K562 (cell line): ENCODE measurements around the gene KNSTRN. TPM values are rescaled to one million over a fixed set of nuclear protein-coding genes. Genes with fewer than 3 reads are reported as not detected.

ENCODE experiments used
- ARID1B ChIP-seq: fragments of 450-650 bp; IDR thresholded peaks from 2 replicates; pipeline ENCODE4 v1.6.1; 2016; ENCODE audit warnings: antibody characterized with exemption, mild to moderate bottlenecking, inconsistent platforms
- ATF7 ChIP-seq: fragments of 450-650 bp; IDR thresholded peaks from 2 replicates; pipeline ENCODE4 v1.7.1; 2014; ENCODE audit warnings: mild to moderate bottlenecking, moderate library complexity
- C11orf30 ChIP-seq: fragments of 450-650 bp; IDR thresholded peaks from 2 replicates; pipeline ENCODE4 v1.6.1; 2016; ENCODE audit warnings: low read depth, mild to moderate bottlenecking
- CBX2 ChIP-seq: fragments of 200-600 bp; sonication (generic); IDR thresholded peaks from one replicate; pipeline ENCODE4 v1.6.1; 2012; ENCODE audit warnings: mild to moderate bottlenecking, low read length, inconsistent platforms; ENCODE audit not compliant: insufficient read depth, poor library complexity, severe bottlenecking
- CREB5 ChIP-seq: fragments of 250-450 bp; sonication (Bioruptor Pico); IDR thresholded peaks from 2 replicates; pipeline ENCODE4 v1.5.0; 2020; ENCODE audit warnings: mild to moderate bottlenecking
- ERF ChIP-seq: fragments of 450-650 bp; formaldehyde crosslinking; IDR thresholded peaks from 2 replicates; pipeline ENCODE4 v1.4.0; 2020; ENCODE audit warnings: mild to moderate bottlenecking, mixed read lengths
- ETV6 ChIP-seq, 3 experiments: fragments of 150-350 bp in 1 of 3; sonication (generic) in 1 of 3; formaldehyde crosslinking in 1 of 3; IDR thresholded peaks; 2 replicates each; pipeline versions ENCODE4 v1.6.1 to v1.8.0; 2014 to 2022; ENCODE audit warnings: borderline replicate concordance in 2 of 3, low read depth in 2 of 3, antibody characterized with exemption in 1 of 3, low read length in 1 of 3, mild to moderate bottlenecking in 1 of 3, missing genetic modification reagents in 1 of 3
- MXI1 ChIP-seq: IDR thresholded peaks from 2 replicates; pipeline ENCODE4 v1.6.1; 2011; ENCODE audit warnings: low read depth, mild to moderate bottlenecking, improper control_type of control experiment, low read length
- NCOA4 ChIP-seq: fragments of 450-650 bp; IDR thresholded peaks from 2 replicates; pipeline ENCODE4 v1.6.1; 2018; ENCODE audit warnings: mild to moderate bottlenecking; ENCODE audit not compliant: partially characterized antibody
- NR2F6 ChIP-seq: fragments of 450-650 bp; formaldehyde crosslinking; IDR thresholded peaks from 2 replicates; pipeline ENCODE4 v1.4.0; 2020; ENCODE audit warnings: mild to moderate bottlenecking
- OTX1 ChIP-seq: fragments of 450-650 bp; formaldehyde crosslinking; IDR thresholded peaks from 2 replicates; pipeline ENCODE4 v1.4.0; 2022; ENCODE audit warnings: mild to moderate bottlenecking
- PHF8 ChIP-seq: fragments of 200-600 bp; sonication (generic); IDR thresholded peaks from 2 replicates; pipeline ENCODE4 v1.6.1; 2012; ENCODE audit warnings: mixed run types, mild to moderate bottlenecking, inconsistent platforms, low read length, moderate library complexity, borderline replicate concordance
- PHTF2 ChIP-seq: fragments of 250-450 bp; sonication (Bioruptor Pico); IDR thresholded peaks from 2 replicates; pipeline ENCODE4 v1.5.0; 2021; ENCODE audit warnings: mild to moderate bottlenecking
- RBM14 ChIP-seq: fragments of 200-400 bp; formaldehyde crosslinking; IDR thresholded peaks from 2 replicates; pipeline ENCODE4 v1.6.1; 2018; ENCODE audit warnings: low read depth, mild to moderate bottlenecking, low read length, moderate library complexity, borderline replicate concordance; ENCODE audit not compliant: insufficient read depth
- ZNF134 ChIP-seq: fragments of 250-450 bp; sonication (Bioruptor Pico); conservative IDR thresholded peaks from 2 replicates; pipeline ENCODE4 v1.4.0; 2020
- ZNF584 ChIP-seq: fragments of 200-800 bp; sonication (Bioruptor generic); IDR thresholded peaks from 2 replicates; pipeline ENCODE4 v1.6.1; 2016; ENCODE audit warnings: low read depth, mild to moderate bottlenecking, missing genetic modification characterization, missing compliant biosample characterization
- polyA plus RNA-seq, 8 experiments: library from polyadenylated mRNA; depleted of rRNA in 4 of 8; stranded (reverse) in 5 of 8; unstranded in 3 of 8; fragments of >200 nt; fragmentation: Nextera tagmentation in 2 of 8; fragmentation: Illumina TruSeq in 1 of 8; extraction: Ambion mirVana in 2 of 8; extraction: Trizol in 1 of 8; gene quantifications; 2 replicates each; pipeline versions ENCODE4 v1.2.1 to v1.2.3, GENCODE V29; 2011 to 2014; ENCODE audit warnings: inconsistent platforms in 1 of 8, missing spikeins in 1 of 8
- total RNA-seq, 7 experiments: library from RNA; depleted of rRNA in 6 of 7; stranded (reverse); fragments of >200 nt in 6 of 7; fragmentation: Illumina TruSeq in 2 of 7; extraction: Trizol in 2 of 7; gene quantifications; 2 replicates each; pipeline versions ENCODE4 v1.2.1 to v1.2.3, GENCODE V29; 2011 to 2021; ENCODE audit warnings: low replicate concordance in 1 of 7
- TF ChIP-seq, protein P1 (sequence below): fragments of 200-800 bp; sonication (Bioruptor generic); IDR thresholded peaks from 2 replicates; pipeline ENCODE4 v1.6.1; 2016; ENCODE audit warnings: missing genetic modification characterization, missing compliant biosample characterization
- TF ChIP-seq, protein P2 (sequence below): fragments of 200-800 bp; sonication (Bioruptor generic); IDR thresholded peaks from 2 replicates; pipeline ENCODE4 v1.6.1; 2017; ENCODE audit warnings: missing genetic modification characterization, missing compliant biosample characterization
- TF ChIP-seq, protein P3 (sequence below): sonication (generic); formaldehyde crosslinking; IDR thresholded peaks from 2 replicates; pipeline ENCODE4 v1.8.1; 2023; ENCODE audit warnings: mild to moderate bottlenecking, missing genetic modification reagents

Gene KNSTRN
- total and polyA plus RNA-seq, 9 of the 15 experiments (the other 6 are each of a cell fraction or from before 2014, with no cell fraction given), result 48.7 to 88.2 (median 66.3) TPM

GRCh38 chr15:40427188-40427587 lies 44.7 kb downstream of the KNSTRN start (continued):
- TF ChIP-seq PHTF2 (CRISPR knock-in tag), result no peak
- TF ChIP-seq ETV6 (IDR thresholded peaks at IDR 0.05; ENCODE audit: borderline replicate concordance in 1 of 2, low read depth in 2 of 2, low read length in 1 of 2), result no peak
- no peak for TF ChIP-seq ETV6 (CRISPR knock-in tag; IDR thresholded peaks at IDR 0.05; ENCODE audit: borderline replicate concordance)
- TF ChIP-seq CBX2, result no peak
- no peak for TF ChIP-seq CREB5 (CRISPR knock-in tag)
- TF ChIP-seq PHF8, result no peak
- TF ChIP-seq NR2F6, result no peak
- no peak for TF ChIP-seq ATF7
- TF ChIP-seq, protein P1, sequence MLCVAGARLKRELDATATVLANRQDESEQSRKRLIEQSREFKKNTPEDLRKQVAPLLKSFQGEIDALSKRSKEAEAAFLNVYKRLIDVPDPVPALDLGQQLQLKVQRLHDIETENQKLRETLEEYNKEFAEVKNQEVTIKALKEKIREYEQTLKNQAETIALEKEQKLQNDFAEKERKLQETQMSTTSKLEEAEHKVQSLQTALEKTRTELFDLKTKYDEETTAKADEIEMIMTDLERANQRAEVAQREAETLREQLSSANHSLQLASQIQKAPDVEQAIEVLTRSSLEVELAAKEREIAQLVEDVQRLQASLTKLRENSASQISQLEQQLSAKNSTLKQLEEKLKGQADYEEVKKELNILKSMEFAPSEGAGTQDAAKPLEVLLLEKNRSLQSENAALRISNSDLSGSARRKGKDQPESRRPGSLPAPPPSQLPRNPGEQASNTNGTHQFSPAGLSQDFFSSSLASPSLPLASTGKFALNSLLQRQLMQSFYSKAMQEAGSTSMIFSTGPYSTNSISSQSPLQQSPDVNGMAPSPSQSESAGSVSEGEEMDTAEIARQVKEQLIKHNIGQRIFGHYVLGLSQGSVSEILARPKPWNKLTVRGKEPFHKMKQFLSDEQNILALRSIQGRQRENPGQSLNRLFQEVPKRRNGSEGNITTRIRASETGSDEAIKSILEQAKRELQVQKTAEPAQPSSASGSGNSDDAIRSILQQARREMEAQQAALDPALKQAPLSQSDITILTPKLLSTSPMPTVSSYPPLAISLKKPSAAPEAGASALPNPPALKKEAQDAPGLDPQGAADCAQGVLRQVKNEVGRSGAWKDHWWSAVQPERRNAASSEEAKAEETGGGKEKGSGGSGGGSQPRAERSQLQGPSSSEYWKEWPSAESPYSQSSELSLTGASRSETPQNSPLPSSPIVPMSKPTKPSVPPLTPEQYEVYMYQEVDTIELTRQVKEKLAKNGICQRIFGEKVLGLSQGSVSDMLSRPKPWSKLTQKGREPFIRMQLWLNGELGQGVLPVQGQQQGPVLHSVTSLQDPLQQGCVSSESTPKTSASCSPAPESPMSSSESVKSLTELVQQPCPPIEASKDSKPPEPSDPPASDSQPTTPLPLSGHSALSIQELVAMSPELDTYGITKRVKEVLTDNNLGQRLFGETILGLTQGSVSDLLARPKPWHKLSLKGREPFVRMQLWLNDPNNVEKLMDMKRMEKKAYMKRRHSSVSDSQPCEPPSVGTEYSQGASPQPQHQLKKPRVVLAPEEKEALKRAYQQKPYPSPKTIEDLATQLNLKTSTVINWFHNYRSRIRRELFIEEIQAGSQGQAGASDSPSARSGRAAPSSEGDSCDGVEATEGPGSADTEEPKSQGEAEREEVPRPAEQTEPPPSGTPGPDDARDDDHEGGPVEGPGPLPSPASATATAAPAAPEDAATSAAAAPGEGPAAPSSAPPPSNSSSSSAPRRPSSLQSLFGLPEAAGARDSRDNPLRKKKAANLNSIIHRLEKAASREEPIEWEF (CRISPR knock-in tag), result no peak
- TF ChIP-seq, protein P2, sequence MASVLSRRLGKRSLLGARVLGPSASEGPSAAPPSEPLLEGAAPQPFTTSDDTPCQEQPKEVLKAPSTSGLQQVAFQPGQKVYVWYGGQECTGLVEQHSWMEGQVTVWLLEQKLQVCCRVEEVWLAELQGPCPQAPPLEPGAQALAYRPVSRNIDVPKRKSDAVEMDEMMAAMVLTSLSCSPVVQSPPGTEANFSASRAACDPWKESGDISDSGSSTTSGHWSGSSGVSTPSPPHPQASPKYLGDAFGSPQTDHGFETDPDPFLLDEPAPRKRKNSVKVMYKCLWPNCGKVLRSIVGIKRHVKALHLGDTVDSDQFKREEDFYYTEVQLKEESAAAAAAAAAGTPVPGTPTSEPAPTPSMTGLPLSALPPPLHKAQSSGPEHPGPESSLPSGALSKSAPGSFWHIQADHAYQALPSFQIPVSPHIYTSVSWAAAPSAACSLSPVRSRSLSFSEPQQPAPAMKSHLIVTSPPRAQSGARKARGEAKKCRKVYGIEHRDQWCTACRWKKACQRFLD, result no peak
- TF ChIP-seq RBM14, result no peak
- TF ChIP-seq MXI1, result 0 out of 2 replicates have a peak, but pooled peaks have one; percentile 17
- no peak for TF ChIP-seq NCOA4
- TF ChIP-seq ZNF584, result no peak
- TF ChIP-seq ARID1B, result peak; percentile 94
- no peak for TF ChIP-seq C11orf30
- no peak for TF ChIP-seq ERF (CRISPR knock-in tag)
- no peak for TF ChIP-seq OTX1 (CRISPR knock-in tag)
- TF ChIP-seq ZNF134, result no peak
- TF ChIP-seq, protein P3, sequence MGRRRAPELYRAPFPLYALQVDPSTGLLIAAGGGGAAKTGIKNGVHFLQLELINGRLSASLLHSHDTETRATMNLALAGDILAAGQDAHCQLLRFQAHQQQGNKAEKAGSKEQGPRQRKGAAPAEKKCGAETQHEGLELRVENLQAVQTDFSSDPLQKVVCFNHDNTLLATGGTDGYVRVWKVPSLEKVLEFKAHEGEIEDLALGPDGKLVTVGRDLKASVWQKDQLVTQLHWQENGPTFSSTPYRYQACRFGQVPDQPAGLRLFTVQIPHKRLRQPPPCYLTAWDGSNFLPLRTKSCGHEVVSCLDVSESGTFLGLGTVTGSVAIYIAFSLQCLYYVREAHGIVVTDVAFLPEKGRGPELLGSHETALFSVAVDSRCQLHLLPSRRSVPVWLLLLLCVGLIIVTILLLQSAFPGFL, result no peak
